Skeletal muscle cell (primary cell): Measurements from ENCODE around the gene CFAP54.
"Not testable (repeated sequence)": the region's sequence is repeated elsewhere in the genome, so short reads cannot be mapped to it uniquely, and the experiment has no call there.

ENCODE experiments used
- DNase-seq: peaks from one replicate; pipeline ENCODE4 v3.0.0-alpha.2; 2010; ENCODE audit warnings: low read depth
- H3K4me3 ChIP-seq: 2 replicates; pipeline ENCODE4 v1.5.1; 2011; ENCODE audit warnings: low read depth, mild to moderate bottlenecking, control low read depth, low read length, moderate library complexity

CFAP54 gene

GRCh38 chr12:96489392-96490056 lies at the start of gene CFAP54:
CFAP54 (plus strand) TSS chr12:96489577; CDS start chr12:96489610, 33 bp downstream.
- H3K4me3 ChIP-seq: peak within 1 kb of the TSS; percentile 75
- DNase-seq: peak; percentile 72

- no peak overlapping the region for H3K4me3 ChIP-seq
- DNase-seq: no peak
Measured at GRCh38 chr12:96441816-96442215, 47.6 kb upstream of the CFAP54 start.

GRCh38 chr12:96442906-96443305 lies 46.5 kb upstream of the CFAP54 start:
- H3K4me3 ChIP-seq: no peak overlapping the region
- DNase-seq: no peak

GRCh38 chr12:96444399-96444798 lies 45.0 kb upstream of the CFAP54 start:
- DNase-seq: no peak
- no peak overlapping the region for H3K4me3 ChIP-seq

GRCh38 chr12:96445691-96446583 lies 43.4 kb upstream of the CFAP54 start:
- peak; percentile 90 for DNase-seq
- peak overlapping the region; percentile 12 for H3K4me3 ChIP-seq

- DNase-seq: no peak
Measured at GRCh38 chr12:96447256-96447655, 42.1 kb upstream of the CFAP54 start.

GRCh38 chr12:96448300-96448699 lies 41.1 kb upstream of the CFAP54 start:
- no peak overlapping the region for H3K4me3 ChIP-seq
- DNase-seq: no peak

More at GRCh38 chr12:96447256-96447655, 42.1 kb upstream of the CFAP54 start:
- H3K4me3 ChIP-seq: no peak overlapping the region

- DNase-seq: no peak
- H3K4me3 ChIP-seq: no peak overlapping the region
Measured at GRCh38 chr12:96452261-96452922, 37.0 kb upstream of the CFAP54 start.

GRCh38 chr12:96454396-96454795 lies 35.0 kb upstream of the CFAP54 start:
- no peak for DNase-seq
- no peak overlapping the region for H3K4me3 ChIP-seq

- no peak for DNase-seq
- H3K4me3 ChIP-seq: no peak overlapping the region
Measured at GRCh38 chr12:96456265-96456974, 33.0 kb upstream of the CFAP54 start.

GRCh38 chr12:96457191-96457930 lies 32.0 kb upstream of the CFAP54 start:
- DNase-seq: no peak
- H3K4me3 ChIP-seq: no peak overlapping the region

GRCh38 chr12:96459281-96459680 lies 30.1 kb upstream of the CFAP54 start:
- DNase-seq, H3K4me3 ChIP-seq: not testable (repeated sequence)

- no peak for DNase-seq
- no peak overlapping the region for H3K4me3 ChIP-seq
Measured at GRCh38 chr12:96462571-96463280, 26.7 kb upstream of the CFAP54 start.

GRCh38 chr12:96465896-96466295 lies 23.5 kb upstream of the CFAP54 start:
- no peak overlapping the region for H3K4me3 ChIP-seq
- DNase-seq: no peak

GRCh38 chr12:96466939-96467751 lies 22.2 kb upstream of the CFAP54 start:
- no peak for DNase-seq
- H3K4me3 ChIP-seq: no peak overlapping the region

- peak; percentile 36 for DNase-seq
- no peak overlapping the region for H3K4me3 ChIP-seq
Measured at GRCh38 chr12:96471368-96472050, 17.9 kb upstream of the CFAP54 start.

GRCh38 chr12:96472384-96472783 lies 17.0 kb upstream of the CFAP54 start:
- no peak overlapping the region for H3K4me3 ChIP-seq
- no peak for DNase-seq
